ENCODE measurements around the gene PMS2.

DNA sequence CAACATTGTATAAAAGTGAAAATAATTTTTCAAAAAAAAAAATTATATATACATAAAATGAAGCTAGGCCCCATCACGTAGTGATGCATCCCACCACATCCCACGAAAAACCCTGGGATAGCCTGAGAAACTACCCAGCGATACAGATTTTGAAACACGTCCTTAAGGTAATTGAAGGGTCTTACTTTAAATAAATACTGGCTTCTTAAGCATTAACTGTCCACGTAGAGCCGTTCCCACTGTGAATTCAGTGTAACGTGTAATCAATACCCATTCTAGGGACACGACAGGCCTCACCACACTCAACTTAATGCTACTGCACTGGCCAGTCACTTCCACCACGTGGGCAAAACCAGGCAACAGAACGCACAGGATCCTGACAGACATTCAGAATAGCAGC is 26.3 kb upstream of the PMS2 start:
- TF ChIP-seq, protein P1, sequence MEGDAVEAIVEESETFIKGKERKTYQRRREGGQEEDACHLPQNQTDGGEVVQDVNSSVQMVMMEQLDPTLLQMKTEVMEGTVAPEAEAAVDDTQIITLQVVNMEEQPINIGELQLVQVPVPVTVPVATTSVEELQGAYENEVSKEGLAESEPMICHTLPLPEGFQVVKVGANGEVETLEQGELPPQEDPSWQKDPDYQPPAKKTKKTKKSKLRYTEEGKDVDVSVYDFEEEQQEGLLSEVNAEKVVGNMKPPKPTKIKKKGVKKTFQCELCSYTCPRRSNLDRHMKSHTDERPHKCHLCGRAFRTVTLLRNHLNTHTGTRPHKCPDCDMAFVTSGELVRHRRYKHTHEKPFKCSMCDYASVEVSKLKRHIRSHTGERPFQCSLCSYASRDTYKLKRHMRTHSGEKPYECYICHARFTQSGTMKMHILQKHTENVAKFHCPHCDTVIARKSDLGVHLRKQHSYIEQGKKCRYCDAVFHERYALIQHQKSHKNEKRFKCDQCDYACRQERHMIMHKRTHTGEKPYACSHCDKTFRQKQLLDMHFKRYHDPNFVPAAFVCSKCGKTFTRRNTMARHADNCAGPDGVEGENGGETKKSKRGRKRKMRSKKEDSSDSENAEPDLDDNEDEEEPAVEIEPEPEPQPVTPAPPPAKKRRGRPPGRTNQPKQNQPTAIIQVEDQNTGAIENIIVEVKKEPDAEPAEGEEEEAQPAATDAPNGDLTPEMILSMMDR (conservative IDR thresholded peaks at IDR 0.05; ENCODE audit: low read length) = no peak
- no peak for TF ChIP-seq EZH2phosphoT487 (IDR thresholded peaks at IDR 0.05; ENCODE audit: borderline replicate concordance)

All from Loucy (cell line).